ENCODE data around the gene MGAT3.

- TF ChIP-seq, protein P1, sequence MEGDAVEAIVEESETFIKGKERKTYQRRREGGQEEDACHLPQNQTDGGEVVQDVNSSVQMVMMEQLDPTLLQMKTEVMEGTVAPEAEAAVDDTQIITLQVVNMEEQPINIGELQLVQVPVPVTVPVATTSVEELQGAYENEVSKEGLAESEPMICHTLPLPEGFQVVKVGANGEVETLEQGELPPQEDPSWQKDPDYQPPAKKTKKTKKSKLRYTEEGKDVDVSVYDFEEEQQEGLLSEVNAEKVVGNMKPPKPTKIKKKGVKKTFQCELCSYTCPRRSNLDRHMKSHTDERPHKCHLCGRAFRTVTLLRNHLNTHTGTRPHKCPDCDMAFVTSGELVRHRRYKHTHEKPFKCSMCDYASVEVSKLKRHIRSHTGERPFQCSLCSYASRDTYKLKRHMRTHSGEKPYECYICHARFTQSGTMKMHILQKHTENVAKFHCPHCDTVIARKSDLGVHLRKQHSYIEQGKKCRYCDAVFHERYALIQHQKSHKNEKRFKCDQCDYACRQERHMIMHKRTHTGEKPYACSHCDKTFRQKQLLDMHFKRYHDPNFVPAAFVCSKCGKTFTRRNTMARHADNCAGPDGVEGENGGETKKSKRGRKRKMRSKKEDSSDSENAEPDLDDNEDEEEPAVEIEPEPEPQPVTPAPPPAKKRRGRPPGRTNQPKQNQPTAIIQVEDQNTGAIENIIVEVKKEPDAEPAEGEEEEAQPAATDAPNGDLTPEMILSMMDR (IDR thresholded peaks at IDR 0.05) = no peak
- TF ChIP-seq EP300 (IDR thresholded peaks at IDR 0.05) (peak in 2 of 4 donors; percentile 26 to 46), POLR2A (IDR thresholded peaks at IDR 0.05) (no peak), POLR2AphosphoS5 (IDR thresholded peaks at IDR 0.05) (peak in 1 of 2 donors; percentile 46)
Measured at GRCh38 chr22:39463931-39464390, 7.1 kb downstream of the MGAT3 start.

Data from upper lobe of left lung (tissue), 4 donors.